Measurements from ENCODE around the gene ZFY.

Gene ZFY

GRCh38 chrY:2934861-2935715, at the start of gene ZFY:
Gene ZFY (plus strand): TSS chrY:2935381. CDS start chrY:2953937, 18,556 bp downstream.
- DNase-seq (ENCODE audit: insufficient read length, low spot score): no peak
- FAIRE-seq: no peak

- FAIRE-seq: no peak
Observed at GRCh38 chrY:2885880-2886279, 49.3 kb upstream of the ZFY start.

GRCh38 chrY:2887386-2887785, 47.8 kb upstream of the ZFY start:
- FAIRE-seq: no peak

More at GRCh38 chrY:2885880-2886279, 49.3 kb upstream of the ZFY start:
- no peak for DNase-seq (ENCODE audit: insufficient read length, low spot score)

GRCh38 chrY:2887955-2888354, 47.2 kb upstream of the ZFY start:
- DNase-seq (ENCODE audit: insufficient read length, low spot score) (no peak), FAIRE-seq (no peak)

More at GRCh38 chrY:2887386-2887785, 47.8 kb upstream of the ZFY start:
- DNase-seq (ENCODE audit: insufficient read length, low spot score): no peak

DNA sequence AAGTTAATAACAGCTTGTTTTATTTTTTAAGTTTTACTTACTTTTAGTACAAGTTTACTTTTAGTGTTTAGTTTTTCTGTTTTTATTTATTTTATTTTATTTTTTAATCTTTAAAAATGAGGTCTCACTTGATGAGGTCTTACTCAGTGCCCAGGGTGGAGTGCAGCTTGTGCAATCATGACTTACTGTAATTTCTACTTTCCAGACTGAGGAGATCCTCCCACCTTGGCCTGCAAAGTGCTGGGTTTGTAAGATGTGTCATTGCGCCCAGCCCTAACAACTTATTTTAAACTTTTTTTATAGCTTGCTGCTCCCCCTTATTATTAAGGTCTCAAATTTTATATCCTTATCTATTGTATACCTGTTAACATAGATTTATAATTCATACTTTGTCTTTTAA, 41.7 kb upstream of the ZFY start:
- no peak for FAIRE-seq

GRCh38 chrY:2896050-2896449, 39.1 kb upstream of the ZFY start:
- DNase-seq (ENCODE audit: insufficient read length, low spot score) (no peak), FAIRE-seq (no peak)

More for the DNA sequence above, 41.7 kb upstream of the ZFY start:
- no peak for DNase-seq (ENCODE audit: insufficient read length, low spot score)

GRCh38 chrY:2907356-2907755, 27.8 kb upstream of the ZFY start:
- FAIRE-seq (no peak), DNase-seq (ENCODE audit: insufficient read length, low spot score) (no peak)

- DNase-seq (ENCODE audit: insufficient read length, low spot score): no peak
- FAIRE-seq: no peak
Observed at GRCh38 chrY:2913066-2913815, 21.9 kb upstream of the ZFY start.

DNA sequence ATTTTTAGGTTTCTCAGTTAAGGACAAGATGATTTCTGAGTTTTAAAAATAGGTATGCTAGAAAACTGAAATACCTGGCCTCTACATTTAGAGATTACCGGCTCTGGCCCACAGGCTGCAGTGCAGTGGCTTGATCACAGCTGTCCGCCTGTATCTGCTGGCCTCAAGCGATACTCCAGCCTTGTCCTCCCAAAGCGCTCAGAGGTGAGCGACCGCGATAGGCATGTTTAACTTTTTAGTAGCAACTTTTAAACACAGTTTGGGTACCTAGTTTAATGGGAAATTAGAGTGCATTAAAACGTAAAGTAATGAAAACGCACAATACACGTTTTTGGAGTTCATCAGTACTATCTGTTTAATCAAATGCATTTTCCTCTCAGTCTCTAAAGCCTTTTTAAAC, 1.1 kb upstream of the ZFY start:
- no peak for FAIRE-seq

GRCh38 chrY:2935716-2936435, 695 bp downstream of the ZFY start:
- DNase-seq (ENCODE audit: insufficient read length, low spot score) (no peak), FAIRE-seq (no peak)

More for the DNA sequence above, 1.1 kb upstream of the ZFY start:
- no peak for DNase-seq (ENCODE audit: insufficient read length, low spot score)

GRCh38 chrY:2936436-2936750, 1.2 kb downstream of the ZFY start:
- DNase-seq (ENCODE audit: insufficient read length, low spot score): no peak
- no peak for FAIRE-seq

DNA sequence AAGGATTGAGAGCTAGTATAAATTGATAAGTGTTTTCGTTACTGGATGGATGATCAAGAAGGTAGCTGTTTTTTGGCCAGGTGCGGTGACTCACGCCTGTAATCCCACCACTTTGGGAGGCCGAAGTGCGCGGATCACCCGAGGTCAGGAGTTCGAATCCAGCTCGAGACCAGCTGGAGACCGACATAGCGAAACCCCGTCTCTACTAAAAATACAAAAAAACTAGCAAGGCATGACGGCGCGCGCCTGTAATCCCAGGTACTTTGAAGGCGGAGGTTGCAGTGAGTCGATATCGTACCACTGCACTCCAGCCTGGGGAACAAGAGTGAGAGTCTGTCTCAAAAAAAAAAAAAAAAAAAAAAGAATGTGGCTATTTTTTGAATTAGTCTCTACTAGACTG, 2.0 kb downstream of the ZFY start:
- DNase-seq (ENCODE audit: insufficient read length, low spot score) (no peak), FAIRE-seq (no peak)

GRCh38 chrY:2949590-2950252, 14.5 kb downstream of the ZFY start:
- FAIRE-seq (no peak), DNase-seq (ENCODE audit: insufficient read length, low spot score) (no peak)

DNA sequence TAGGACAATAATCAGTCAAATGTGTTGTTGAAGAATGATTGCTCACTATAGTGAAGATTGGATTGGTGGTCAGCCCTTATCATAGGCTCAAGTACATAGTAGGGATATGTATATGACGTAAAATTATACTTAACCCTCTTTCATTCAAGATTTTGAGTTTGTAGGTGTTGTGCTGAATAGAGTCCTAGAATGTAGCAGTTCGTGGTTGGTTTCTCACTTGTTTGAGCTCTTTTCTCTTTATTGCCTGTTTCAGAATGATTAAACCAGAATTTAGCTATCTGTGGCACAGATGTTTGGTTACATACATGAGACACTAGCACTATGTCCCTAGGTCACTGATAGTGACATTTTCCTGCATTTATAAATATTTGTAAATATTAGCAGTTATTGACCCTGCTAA, 15.5 kb downstream of the ZFY start:
- DNase-seq (ENCODE audit: insufficient read length, low spot score): no peak
- no peak for FAIRE-seq

DNA sequence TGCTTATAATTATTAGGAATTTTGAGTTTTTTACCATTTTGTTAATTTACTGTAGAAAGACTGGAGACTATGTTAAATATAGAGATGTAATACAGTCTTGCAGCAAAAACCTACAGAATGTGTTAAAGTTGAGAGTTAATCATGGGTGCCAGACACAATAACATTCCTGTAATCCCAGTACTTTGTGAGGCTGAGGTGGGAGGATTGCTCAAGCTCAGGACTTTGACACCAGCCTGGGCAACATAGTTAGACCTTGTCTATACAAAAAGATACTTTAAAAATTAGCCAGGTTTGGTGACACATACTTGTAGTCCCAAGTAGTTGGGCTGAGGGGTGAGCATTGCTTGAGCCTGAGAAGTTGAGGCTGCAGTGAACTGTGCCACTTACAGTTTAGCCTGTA, 17.7 kb downstream of the ZFY start:
- FAIRE-seq (no peak), DNase-seq (ENCODE audit: insufficient read length, low spot score) (no peak)

GRCh38 chrY:2954735-2955134, 19.6 kb downstream of the ZFY start:
- no peak for FAIRE-seq
- no peak for DNase-seq (ENCODE audit: insufficient read length, low spot score)

- FAIRE-seq (no peak), DNase-seq (ENCODE audit: insufficient read length, low spot score) (no peak)
Observed at GRCh38 chrY:2955561-2955960, 20.4 kb downstream of the ZFY start.

DNA sequence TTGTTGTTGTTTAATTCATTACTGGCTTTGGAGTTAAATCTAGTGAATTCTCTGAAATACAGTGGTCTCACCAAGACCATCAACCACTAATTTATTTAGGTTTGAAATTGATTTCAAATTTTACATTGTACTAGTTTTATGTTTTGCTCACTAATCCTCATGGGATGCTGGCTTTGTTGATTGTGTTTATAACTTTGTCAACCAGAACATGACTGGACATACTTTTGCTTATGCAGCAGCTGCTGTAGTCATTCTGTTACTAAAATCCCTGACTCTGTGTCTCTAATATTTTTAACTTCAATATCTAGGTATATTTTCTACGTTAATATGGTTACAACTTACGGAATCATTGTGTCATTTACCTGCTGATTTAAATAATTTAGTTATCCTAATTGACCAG, 26.9 kb downstream of the ZFY start:
- DNase-seq (ENCODE audit: insufficient read length, low spot score): no peak
- FAIRE-seq: no peak

GRCh38 chrY:2964814-2965213, 29.6 kb downstream of the ZFY start:
- FAIRE-seq (no peak), DNase-seq (ENCODE audit: insufficient read length, low spot score) (no peak)

- FAIRE-seq: no peak
- no peak for DNase-seq (ENCODE audit: insufficient read length, low spot score)
Observed at GRCh38 chrY:2965629-2966028, 30.4 kb downstream of the ZFY start.

DNA sequence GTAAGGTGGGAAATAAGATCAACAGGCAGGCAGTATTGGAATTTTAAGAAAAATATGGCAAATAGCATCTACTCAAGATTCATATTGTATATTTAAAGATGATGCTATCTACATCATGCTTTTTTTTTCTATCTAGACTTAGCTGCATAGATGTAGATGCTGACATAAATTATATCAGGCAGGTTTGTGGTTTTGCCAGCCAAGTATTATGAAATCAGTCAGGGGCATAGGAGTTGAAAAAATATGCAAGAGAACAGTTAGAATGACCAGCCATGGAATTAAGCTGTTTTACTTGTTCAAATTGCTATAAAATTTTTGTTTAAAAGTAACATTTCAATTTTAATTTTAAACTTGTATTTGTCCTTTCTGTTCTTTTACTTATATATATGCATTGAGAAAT, 34.4 kb downstream of the ZFY start:
- FAIRE-seq (no peak), DNase-seq (ENCODE audit: insufficient read length, low spot score) (no peak)

Measured in HTR-8/SVneo (cell line).